Brain pericyte (primary cell): Measurements from ENCODE around the gene MRPS18A.
A peak's percentile ranks its signal among the peaks of the same experiment; 100 is the strongest.

Experiments used
- DNase-seq: peaks from one replicate; pipeline ENCODE4 v3.0.0-alpha.2; 2012; ENCODE audit warnings: low read depth, low spot score

MRPS18A gene

DNA sequence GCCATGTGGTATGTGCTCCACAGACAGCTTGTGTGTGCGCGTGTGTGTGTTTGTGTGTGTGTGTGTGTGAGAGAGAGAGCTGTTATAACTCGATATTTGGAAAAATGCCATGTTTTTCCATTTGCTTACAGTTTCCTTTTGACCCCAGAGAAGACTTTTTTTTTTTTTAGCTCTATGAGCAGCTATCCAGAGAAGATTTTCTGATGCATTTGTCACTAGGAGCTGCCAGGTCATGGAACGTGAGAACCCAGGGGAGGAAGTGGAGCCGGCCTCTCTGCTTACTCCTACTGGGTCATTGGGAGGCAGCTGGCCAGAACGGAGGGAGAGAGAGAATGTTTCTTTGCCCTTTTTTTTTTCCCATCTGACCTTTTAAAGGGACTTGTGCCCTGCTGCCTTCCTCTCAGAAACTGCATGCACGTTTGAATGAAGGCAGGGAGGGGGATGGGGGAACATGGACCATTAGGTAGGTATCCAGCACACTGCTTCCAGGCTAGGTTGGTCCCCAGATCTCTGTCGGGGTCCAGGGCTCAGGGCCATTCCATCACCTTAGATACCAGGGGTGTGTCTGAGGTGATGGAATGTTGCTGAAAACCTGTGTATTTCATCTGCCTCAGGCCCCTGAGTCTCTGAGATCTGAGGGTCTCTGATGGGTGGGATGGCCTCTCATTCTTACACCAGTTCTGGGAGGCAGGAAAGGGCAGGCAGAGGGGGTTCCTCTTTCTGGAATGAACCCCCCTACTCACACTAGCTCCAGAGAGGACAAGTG is 11.2 kb upstream of the MRPS18A start:
- no peak for DNase-seq

DNA sequence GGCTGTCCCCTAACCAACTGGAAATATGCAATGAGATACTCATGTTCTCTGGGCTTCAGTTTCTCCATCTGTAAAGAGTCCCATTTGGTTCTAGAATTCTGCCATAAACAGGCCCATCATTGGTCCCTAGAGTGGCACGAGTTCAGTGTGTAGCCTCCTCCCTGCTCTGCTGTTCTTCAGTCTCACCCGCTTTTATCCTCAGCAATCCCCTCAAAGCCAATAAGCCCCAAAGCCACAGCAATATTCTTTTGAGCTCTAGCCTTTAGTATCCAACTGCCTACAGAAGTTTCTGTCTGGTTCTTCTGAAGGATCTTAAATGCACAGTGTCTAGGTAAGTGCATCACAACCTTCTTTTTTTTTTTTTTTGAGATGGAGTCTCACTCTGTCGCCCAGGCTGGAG is 9.8 kb upstream of the MRPS18A start:
- no peak for DNase-seq

DNA sequence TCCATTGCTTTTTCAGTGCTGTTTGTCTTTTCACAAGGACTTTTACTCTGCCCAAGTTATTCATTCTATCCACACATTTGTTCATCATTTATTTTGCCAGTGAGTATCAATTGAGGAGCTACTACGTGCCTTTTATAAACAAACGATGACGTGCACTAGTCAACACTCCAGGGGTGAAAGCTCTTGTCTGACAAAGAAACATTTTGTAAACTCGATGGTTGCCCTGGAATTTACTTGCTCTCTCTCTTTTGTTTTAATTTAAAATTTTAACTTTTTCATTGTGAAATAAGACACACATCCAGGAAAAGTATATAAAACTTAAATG is 8.3 kb upstream of the MRPS18A start:
- no peak for DNase-seq

DNA sequence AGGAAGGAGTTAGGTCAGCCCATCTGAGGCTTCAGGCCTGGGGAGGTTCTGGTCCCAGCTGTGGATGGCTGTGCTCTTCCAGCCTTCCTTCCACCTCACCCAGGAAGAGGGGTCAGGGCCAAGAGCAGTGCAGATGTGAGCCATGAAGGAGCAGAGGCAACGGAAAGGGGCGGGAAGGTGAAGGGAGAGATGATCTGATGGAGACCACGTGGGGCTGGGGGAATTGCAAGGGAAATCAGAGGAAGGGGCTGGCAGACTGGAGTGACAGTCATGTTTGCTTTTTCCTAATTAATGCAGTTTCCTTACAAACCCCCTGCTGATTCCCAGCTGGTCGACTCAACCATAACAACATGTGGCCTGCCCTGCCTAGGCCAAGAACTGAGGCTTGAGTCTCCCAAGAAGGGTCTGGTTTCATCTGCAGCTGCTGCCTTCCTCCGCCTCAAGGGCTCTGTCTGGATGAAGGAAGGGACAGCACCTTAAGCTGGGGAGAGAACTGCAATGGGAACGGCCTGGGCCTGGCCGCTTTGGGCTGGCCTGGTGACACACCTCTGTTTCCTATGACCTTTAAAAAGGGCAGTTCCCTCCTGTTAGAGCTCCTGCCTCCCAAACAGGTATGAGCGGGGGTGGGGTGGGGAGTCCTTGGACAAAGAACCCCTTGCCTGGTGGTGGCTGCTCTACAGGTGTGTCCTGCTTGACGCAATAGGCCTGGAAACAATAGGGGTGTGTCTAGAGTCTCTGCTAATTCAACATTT is 7.8 kb upstream of the MRPS18A start:
- DNase-seq, result peak; percentile 87

DNA sequence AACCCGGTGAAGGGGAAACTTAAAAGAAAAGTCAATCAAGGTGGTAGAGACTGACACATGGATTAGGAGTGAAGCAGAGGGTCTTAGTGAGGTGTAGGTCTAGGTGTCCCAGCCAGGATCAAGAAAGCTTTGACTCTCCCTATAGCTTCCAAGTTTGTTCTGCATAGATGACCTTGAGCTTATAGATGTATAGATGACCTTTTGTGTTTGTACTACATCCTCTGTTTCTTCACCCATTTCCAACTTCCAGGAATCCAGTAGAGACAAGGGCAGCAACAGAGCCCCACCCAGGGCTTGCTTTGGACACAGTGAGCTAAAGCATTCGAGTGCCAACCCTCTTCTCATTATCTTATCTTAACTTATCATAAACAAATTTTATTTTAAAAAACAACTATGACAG is 1.8 kb upstream of the MRPS18A start:
- DNase-seq, result no peak

DNA sequence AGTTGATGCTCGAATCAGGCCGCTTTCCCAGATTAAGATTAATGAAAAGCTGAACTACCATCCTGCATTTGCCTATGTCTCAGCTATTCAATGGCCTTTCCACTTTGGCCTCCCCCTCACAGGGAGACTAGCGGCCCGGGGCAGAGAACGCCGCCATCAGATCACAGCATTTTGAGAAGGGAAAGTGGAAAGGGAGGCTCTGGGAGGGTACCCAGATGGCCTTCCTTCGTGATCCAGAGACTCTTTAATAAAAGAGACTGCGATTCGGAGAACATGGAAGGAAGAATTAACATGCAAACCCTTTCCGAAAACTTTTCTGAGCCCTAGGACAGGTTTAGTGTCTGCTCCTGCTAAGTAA is 533 bp downstream of the MRPS18A start:
- DNase-seq, result no peak

DNA sequence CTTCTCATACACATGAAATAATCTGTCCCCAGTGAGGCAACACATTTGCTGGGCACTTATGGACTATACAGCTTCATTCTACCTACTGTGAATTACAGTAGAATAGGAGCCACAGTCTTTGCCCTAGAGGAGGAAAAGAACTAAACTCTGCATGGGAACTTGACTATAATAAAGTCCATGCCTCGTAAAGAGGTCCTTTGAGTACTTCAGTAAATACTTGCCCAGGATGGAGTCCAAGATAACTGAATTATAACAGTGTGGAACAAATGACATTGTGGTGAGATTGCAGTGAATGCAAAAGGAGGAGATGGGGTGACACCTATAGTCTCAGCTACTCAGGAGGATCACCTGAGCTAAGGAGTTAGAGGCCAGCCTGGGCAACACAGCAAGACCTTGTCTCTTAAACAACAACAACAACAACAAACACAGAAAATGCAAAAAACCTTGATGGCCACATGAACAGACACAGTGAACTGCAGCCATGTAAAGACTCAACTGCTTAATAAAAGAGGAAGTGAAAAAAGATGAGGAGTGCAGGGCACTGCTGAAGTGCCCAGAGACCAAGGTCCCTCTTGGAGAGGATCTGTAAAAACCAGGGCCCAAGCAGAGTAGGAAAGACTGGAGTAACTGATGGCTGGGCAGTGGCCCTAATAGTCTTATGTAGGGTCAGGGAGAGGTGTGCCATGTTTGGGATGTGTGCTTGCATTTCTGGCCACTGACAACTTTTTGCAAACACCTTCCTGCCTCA is 3.7 kb downstream of the MRPS18A start:
- no peak for DNase-seq

DNA sequence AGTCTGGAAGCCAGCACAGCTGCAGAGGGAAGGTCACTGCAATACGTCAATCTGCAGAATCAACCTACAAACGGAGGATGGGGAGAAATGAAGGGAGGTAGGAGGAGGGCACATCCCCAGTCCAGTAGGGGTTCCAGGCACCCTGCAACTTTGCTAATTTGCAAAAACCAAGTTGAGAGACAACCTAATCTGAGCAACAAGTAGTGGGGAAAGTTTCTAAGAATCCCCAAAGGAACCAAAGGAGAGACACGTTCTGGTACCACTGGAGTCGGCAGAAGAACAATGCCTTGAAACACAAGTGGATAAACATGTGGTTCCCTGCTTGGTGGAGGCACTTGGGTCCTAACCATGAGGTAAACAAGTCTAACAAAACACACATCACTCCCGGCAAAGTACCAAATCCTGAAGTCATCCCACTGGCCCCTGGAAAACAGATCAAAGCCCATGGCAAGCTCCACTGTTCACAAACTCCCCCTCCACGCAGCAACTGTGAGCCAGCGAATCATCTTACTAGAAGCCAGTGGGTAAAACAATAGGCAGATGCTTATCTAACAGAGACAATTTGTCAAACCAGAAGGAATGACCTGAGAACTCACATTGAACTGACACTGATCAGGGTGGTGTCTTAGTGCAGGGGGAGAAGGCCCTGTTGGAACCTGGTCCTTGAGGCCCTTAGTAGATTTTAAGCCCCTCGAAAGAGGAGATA is 4.7 kb downstream of the MRPS18A start:
- no peak for DNase-seq

DNA sequence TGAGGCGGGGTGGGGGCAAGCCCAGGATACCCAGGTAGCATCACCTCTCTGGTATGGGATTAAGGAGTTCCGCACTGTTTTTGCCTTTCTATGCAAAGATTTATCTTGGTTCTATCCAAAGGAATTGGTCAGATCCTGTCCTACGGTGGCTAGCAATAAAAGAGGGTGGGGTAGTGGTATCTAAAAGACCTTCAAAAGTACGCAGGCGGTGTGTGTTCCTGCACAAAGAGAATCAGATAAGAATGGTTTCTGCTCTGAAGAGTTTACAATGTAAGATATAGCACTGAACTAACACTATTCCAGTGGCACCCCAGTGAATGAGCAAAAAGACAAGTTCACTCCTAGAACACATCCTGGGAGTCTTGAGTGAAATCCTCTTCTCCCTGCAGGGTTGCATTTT is 6.3 kb downstream of the MRPS18A start:
- DNase-seq, result no peak

DNA sequence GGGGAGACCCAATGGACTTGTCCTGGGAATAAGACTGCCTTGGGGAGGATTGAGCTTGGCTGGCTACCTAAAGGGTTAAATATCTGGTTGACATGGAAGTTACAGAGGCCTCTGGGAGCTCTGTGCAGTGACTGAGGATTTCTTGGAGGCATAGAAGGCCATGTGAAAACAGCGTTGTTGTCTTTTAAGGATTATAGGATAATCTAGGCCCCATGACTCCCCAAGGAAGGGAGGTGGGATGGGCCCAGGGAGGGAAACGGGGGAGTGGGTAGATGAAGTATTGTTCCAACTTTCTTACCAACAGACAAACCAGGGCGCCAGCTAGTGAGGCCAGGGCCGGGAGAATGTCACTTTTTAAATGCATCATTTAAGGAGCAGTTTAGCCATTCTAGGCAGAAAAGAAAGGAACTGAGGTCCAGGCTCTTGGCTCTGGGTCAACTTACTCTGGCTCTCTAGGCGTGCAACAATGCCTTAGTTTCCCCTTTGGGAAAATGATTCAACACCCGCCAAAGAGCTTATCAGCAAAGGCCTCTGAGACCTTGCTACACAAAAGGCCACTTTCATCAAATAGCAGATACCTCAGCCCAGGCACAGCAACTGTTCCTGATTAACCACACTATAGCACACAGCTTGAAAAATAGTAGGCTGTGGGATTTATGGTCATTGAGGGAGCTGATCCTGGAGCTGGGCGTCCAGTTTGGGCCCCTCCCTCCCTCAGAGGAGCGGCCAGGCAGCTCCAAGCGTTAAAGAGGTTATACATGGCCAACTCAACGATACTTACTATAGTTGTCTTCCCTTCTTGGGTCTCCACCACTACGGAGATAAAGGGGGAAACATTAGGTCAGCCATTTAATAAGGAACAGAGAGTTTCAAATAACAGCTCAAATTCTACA is 7.0 kb downstream of the MRPS18A start:
- DNase-seq, result no peak

DNA sequence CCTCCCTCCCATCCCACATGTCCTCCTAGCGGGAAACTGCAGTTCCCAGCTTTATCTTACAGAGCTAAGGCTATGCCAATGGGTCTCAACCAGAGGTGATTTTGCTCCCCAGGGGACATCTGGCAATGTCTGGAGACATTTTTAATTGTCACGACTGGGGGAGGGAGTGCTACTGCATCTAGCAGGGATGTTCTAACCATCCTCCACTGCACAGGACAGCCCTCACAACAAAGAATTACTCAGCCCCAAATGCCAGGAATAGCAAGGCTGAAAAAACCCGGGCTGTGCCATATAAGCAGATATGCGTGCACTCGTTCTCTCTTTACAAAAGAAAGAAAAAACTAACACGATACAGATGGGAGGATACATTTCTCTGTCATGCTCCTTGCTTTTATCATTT is 8.5 kb downstream of the MRPS18A start:
- no peak for DNase-seq

DNA sequence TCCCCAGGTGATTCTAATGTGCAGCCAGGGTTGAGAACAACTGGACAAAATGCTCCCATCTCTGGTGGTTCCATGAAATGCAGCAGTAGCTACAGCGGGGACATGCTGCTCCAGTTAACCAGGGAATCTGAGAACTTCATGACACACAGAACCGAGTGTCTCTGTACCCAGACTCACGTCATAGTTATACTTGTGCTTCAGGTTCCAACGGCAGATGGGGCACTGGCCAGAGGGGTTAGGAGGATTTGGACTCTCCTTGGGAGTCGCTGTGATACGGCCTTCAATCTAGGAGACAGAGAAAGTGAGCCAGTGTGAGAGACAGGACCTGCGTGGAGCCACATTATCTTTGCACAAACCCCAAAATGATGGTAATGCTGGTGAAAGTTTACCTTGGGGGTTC is 9.2 kb downstream of the MRPS18A start:
- DNase-seq, result no peak

DNA sequence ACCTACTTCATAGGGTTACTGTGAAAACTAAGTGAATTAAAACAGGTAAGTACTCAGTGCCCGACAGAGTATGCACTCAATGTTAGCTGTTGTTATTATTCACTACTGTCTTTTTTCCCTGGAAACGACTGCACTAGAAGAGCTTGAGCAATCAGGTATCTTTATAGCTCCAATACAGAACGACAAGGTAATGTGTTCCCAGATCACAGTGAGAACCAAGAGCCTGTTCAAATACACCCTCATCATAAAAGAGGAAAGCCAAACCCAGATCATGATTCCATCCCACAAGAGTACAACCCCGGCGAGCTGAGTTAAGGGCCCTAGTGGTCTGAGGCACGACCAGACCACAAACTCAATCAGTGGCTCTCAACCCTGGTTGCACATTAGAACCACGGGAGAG is 9.8 kb downstream of the MRPS18A start:
- no peak for DNase-seq

DNA sequence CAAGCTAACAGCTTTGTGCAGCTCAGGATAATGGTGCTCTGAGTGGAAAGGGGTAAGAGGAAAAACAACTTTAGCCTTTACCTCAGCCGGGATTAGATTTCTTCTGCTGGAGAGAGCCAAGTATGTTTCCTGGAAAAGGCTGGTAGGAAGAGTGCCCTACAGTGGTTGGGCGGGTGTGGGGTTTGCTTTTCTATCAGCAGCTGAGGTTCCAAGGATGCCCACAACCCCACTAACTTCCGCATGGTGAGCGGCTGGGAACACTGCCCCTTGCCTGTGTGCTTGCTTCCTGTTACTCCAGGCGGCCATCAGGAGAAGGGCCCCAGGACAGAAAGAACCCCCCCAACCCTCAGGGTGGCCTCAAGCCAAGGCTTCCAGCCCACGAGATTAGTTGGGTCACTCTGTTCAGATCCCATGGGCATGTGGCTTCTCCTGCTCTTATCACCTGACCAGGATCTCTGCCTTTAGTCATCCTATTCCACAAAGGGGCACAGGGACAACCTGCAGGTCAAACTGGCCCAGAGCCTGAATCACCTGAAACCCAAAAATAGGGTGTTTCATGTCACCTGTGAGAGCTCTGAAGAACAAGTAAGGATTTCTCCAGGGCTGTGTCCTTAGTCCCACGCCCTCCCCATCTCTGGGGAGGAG is 10.5 kb downstream of the MRPS18A start:
- no peak for DNase-seq

DNA sequence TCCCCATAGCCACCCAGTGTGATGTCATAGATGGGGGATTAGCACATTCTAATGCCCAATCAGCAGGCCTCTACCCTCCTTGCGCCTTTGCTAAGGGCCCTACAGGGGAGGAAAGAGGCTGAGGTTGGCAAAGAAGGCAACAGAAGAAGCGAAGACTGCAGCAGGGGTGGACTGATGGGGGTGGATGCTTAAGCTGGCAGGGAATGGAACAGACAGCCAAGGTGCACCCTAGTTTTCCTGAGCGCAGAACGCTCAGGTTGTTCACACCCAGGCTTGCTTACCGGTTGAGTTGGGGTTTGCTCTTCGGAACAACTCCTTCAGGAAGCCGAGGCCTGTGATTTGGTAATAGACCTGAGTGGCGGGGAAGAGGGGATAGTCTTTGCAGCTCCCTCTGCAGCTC is 12.7 kb downstream of the MRPS18A start:
- no peak for DNase-seq

DNA sequence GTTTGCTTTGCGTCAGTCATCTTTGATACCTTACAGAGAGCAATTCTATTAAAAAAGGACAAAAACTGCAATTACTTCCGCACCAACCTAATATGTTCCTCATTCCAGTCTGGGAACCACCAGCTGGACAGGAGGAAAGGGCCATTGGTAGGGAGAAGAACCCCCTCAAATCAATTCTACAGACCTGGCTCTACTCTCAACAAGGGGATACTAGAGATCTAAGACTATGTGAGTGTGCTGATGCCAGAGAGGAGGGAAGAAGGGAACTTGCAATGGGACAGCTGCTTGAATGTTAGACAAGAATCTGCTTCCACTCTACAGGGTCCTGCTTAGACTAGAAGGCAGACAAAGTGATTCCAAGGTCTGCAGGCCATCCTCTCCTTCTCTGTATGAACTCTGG is 13.3 kb downstream of the MRPS18A start:
- DNase-seq, result no peak

DNA sequence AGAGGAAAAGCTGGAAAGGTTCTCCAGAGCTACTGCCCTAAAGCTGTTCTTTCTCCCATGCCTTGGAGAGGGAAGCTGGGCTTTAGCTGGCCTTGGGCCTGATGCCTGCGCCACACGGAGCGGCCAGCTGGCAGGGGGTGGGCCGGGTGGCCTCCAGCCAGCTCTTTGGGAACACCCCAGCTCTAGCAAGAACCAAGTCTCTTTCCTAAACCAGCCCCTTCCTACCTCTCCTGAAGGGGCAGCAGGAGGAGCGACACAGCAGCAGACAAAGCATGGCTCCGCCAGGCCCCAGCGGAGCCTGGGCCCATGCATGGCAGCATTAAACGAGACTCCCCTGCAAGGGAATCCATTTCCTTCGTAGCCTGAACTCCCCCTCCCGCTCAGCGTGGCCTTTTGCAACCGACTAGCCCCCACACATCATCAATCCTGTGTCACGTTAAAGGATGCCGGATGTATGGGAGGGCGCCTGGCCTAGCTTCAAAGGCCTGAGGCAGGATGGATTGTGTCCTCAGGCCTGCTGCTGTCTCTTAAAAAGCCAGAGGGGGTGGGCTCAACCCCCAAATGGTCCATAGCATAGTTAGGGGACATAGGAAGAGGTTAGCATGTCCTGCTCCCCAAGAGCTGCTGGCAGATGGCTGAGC is 14.0 kb downstream of the MRPS18A start:
- no peak for DNase-seq

DNA sequence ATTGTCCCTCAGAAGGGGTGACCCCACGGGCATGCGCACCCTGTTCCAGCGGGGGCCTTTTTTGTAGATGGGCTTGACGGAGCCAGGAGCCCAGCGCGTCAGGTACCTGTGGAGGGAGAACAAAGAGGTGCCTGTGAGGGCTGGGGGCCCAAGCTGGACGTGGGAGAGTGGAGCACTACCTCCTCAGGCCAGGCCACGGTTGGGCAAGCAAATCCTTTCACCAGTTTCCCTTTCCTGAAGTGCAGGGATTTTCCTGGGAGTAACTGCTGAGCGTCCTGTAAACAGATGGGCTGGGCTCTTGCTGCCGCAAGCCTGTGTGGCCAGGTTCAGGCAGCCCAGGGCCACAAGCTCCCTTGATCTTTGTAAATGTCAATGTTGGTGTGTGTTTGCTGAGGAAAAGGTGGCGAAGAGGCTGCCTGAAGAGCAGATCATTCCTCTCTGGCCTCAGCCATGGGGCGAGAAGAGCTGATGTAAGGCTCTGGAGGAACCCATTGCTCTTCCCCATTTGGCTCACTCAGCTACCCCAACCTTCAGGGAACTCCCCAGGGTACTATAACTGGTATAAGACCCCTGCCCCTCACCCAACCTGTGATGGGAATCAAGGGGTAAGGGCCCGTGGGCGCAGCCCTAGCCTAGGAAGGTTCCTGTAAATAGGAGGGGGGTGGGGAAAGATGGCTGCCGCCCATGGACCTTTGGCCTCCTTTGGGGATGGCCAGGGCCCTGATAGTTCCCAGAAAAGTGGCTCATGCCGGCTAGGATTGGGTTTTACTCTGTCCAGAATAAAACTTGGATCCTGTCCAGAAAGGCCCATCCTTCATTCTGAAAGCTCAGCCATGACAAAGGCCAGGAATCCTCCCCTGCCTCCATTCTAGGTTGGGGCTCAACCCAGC is 15.5 kb downstream of the MRPS18A start:
- DNase-seq, result no peak
